Measurements from ENCODE around the gene IL7R. TPM values are rescaled to one million over a fixed set of nuclear protein-coding genes. Genes with fewer than 3 reads are reported as not detected.

The IL7R gene
- total and polyA plus RNA-seq, 10 of the 15 experiments (the other 5 are each of a cell fraction or from before 2014, with no cell fraction given) = 0.40 to 21.1 (median 0.85) TPM

- TF ChIP-seq HSF1 (IDR thresholded peaks at IDR 0.05; ENCODE audit: low read depth, low read length) = no peak
- no peak for TF ChIP-seq SMARCA5 (IDR thresholded peaks at IDR 0.05)
- no peak for TF ChIP-seq NFYA (IDR thresholded peaks at IDR 0.05; ENCODE audit: borderline replicate concordance, low read depth, low read length)
- TF ChIP-seq MAX (IDR thresholded peaks at IDR 0.05; ENCODE audit: low read depth, low read length) = no peak
- peak in 1 of 2 experiments; percentile 49; a peak in 1 of 4 replicates for TF ChIP-seq ETV6 (conservative IDR thresholded peaks at IDR 0.05 in 1 of 2, IDR thresholded peaks at IDR 0.05 in 1 of 2; ENCODE audit: borderline replicate concordance in 1 of 2, low read depth in 1 of 2)
- no peak for TF ChIP-seq E2F8 (IDR thresholded peaks at IDR 0.05; ENCODE audit: low read depth, partially characterized antibody)
- TF ChIP-seq, protein P1, sequence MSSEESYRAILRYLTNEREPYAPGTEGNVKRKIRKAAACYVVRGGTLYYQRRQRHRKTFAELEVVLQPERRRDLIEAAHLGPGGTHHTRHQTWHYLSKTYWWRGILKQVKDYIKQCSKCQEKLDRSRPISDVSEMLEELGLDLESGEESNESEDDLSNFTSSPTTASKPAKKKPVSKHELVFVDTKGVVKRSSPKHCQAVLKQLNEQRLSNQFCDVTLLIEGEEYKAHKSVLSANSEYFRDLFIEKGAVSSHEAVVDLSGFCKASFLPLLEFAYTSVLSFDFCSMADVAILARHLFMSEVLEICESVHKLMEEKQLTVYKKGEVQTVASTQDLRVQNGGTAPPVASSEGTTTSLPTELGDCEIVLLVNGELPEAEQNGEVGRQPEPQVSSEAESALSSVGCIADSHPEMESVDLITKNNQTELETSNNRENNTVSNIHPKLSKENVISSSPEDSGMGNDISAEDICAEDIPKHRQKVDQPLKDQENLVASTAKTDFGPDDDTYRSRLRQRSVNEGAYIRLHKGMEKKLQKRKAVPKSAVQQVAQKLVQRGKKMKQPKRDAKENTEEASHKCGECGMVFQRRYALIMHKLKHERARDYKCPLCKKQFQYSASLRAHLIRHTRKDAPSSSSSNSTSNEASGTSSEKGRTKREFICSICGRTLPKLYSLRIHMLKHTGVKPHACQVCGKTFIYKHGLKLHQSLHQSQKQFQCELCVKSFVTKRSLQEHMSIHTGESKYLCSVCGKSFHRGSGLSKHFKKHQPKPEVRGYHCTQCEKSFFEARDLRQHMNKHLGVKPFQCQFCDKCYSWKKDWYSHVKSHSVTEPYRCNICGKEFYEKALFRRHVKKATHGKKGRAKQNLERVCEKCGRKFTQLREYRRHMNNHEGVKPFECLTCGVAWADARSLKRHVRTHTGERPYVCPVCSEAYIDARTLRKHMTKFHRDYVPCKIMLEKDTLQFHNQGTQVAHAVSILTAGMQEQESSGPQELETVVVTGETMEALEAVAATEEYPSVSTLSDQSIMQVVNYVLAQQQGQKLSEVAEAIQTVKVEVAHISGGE (CRISPR knock-in tag; IDR thresholded peaks at IDR 0.05) = no peak
- peak; percentile 30; the same call in 1 of the 2 replicates for TF ChIP-seq ATF2 (IDR thresholded peaks at IDR 0.05; ENCODE audit: low read length)
- TF ChIP-seq NR2C2 (IDR thresholded peaks at IDR 0.05; ENCODE audit: borderline replicate concordance, control insufficient read depth, insufficient read length, low read depth) = no peak
- TF ChIP-seq, protein P2, sequence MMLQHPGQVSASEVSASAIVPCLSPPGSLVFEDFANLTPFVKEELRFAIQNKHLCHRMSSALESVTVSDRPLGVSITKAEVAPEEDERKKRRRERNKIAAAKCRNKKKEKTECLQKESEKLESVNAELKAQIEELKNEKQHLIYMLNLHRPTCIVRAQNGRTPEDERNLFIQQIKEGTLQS (IDR thresholded peaks at IDR 0.05; ENCODE audit: borderline replicate concordance, extremely low read depth, low read depth, low read length) = peak; percentile 12; the same call in 1 of the 2 replicates
- no peak for TF ChIP-seq ZNF24 (IDR thresholded peaks at IDR 0.05)
- TF ChIP-seq MYC (IDR thresholded peaks at IDR 0.05; ENCODE audit: insufficient read depth, insufficient read length, insufficient replicate concordance, low read length, severe bottlenecking) = no peak
- TF ChIP-seq TARDBP (IDR thresholded peaks at IDR 0.05; ENCODE audit: borderline replicate concordance) = no peak
- peak; percentile 70 for TF ChIP-seq IKZF1 (conservative IDR thresholded peaks at IDR 0.05)
- TF ChIP-seq ZNF622 (IDR thresholded peaks at IDR 0.05) = no peak
- no peak for TF ChIP-seq TAF1 (IDR thresholded peaks at IDR 0.05; ENCODE audit: borderline replicate concordance, low read depth, low read length)
- TF ChIP-seq YY1 (IDR thresholded peaks at IDR 0.05; ENCODE audit: low read depth, low read length) = no peak
Measured at GRCh38 chr5:35902046-35902672, 45.5 kb downstream of the IL7R start (continued).

Data from GM12878 (cell line).